A204.1 (cell line): ENCODE data around the gene VTI1A.
"Not testable (repeated sequence)": the region's sequence is repeated elsewhere in the genome, so short reads cannot be mapped to it uniquely, and the experiment has no call there.

Source experiments
- FAIRE-seq: peaks from 2 replicates; lab custom pipeline; 2012; peaks lifted over from hg19 to GRCh38; lab: Jason Lieb, UNC

VTI1A gene

DNA sequence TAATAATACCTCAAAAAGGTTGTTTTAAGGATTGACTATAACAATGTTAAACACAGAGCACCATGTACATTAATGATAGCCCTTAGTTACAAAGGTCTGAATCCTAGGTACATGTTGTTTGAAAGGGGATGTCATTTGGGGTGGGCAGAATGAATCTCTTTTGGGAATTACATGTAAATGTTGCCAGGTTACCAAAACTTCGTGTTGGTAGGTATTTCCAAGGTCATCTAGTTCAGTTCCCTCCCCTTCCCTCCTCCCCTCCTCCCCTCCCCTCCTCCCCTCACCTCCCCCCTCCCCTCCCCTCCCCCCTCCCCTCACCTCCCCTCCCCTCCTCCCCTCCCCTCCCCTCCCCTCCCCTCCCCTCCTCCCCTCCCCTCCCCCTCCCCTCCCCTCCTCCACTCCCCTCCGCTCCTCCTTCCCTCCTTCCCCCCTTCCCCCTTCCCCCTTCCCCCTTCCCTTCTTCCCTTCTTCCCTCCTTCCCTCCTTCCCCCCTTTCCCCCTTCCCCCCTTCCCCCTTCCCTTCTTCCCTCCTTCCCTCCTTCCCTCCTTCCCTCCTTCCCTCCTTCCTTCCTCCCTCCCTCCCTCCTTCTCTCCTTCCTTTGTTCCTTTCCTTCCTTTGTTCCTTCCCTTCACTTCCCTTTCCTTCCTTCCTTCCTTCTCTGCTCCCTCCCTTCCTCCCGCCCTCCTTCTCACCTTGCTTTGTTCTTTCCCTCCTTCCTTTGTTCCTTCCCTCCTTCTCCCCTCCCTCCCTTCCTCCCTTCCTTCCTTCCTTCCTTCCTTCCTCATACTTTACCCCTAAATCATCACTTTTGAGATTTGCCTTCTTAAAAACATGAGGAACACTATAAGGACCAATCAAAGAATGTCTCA, 8.1 kb downstream of the VTI1A start:
- no peak for FAIRE-seq

DNA sequence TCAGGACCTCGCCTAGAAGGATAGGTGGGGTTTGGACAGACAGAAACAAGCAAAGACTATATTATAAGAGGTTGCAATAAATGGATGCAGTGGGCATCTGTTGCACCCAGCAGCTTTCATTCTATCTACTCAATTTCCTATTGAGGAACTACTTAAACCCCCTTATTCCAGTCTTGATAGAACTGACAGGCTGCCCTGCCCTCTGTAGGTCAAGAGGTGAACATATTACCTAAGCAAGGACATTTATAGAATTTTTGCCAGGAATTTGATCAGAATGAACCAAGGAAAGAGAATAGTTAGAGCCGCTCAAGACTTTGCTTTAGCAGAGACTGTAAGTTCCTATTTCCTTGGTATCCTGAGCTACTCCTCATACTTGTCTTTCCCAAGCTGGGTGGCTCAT, 9.5 kb downstream of the VTI1A start:
- no peak for FAIRE-seq

DNA sequence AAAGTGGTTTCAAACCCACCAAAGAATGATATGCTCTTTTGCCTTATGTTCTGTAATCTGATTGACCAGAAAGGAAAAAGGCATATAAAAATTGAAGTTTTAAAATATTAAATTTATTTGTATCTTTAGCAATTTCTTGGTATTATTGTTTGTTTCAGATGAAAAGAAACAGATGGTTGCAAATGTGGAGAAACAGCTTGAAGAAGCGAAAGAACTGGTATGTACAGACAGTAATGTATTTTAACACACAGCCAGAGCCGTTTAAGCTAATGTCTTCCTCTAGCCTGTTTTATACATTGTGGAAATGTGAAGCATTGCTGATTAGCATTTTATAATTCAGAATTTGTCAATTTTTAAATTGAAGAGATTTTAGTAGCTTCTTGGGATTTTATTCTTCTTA, 13.4 kb downstream of the VTI1A start:
- no peak for FAIRE-seq

DNA sequence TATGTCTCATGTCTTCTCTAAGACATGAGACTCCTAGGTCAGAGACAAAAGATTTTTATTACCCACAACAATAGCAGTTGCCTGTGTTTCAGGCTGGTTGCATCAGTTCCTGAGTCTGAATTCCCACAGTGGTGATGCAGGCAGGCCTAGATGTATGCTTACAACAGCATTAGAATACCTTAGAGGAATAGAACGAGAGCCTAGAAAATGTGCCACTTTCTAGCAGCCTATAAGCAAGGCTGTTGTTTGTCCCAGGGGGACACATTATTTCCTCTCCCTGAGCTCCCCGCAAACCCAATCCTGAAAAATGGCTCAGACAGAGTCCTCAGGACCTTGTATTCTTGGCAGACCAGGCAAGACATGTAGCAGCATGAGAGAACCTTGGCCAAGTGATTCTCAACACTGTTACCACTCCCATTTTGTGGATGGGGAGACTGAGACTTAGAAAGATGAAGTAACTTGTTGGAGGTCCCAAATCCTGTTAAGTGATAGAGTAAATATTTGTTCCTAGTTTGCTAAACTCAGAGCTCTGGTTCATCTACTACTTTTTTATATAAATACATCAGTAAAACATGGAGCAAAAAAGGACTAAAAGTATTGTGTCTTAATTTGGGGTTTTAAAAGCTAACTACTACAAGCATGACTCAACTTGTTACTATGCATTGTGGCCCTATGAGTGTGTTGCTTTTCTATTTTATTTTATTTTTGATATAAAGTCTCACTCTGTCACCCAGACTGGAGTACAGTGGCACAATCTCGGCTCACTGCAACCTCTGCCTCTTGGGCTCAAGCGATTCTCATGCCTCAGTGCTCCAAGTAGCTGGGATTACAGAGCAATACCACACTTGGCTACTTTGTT, 14.2 kb downstream of the VTI1A start:
- no peak for FAIRE-seq

DNA sequence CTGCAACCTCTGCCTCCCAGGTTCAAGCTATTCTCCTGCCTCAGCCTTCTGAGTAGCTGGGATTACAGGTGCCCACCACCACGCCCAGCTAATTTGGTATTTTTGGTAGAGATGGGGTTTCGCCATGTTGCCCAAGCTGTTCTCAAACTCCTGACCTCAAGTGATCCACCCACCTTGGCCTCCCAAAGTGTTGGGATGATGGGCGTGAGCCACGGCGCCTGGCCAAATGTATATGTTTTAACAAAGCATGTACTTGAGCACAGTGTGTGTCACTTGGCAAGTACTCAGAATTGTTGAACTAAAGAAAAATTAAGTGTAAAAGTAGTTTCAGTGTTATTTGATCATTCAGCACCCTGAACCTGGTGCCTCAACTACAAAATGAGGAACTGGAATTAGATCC, 17.1 kb downstream of the VTI1A start:
- not testable (repeated sequence) for FAIRE-seq

DNA sequence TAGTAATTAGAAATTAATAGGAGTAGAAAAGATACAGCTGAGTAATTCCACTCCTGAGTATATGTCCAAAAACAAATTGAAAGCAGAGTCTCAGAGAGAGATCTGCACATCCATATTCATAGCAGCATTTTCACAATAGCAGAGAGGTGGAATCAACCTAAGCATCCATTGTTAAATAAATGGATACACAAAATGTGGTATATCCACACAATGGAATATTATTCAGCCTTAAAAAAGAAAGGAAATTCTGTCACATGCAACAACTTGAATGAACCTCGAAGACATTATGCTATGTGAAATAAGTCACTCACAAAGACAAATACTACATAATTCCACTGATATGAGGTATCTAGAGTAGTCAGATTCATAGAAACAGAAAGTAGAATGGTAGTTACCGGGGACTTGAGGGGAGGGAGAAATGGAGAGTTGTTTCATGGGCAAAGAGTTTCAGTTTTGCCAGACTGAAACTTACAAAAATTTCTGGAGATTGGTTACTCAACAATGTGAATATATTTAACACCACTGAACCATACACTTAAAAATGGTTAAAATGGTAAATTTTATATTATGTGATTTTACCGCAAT, 18.4 kb downstream of the VTI1A start:
- FAIRE-seq = no peak

DNA sequence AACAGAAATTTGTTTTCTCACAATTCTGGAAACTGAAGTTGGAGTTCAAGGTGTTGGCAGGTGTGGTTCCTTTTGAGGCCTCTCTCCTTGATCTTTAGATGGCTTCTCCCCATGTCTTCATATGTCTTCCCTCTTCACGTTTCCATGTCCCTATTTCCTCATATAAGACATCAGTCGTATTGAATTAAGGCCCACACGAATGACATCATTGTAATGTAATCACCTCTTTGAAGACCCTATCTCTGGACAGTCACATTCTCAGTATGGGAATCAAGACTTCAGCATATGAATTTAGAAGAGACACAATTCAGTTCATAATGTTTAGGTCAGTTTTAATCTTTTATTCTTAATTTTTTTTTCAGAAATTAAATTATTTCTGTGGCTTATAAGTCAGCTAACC, 19.8 kb downstream of the VTI1A start:
- FAIRE-seq = peak; percentile 25

DNA sequence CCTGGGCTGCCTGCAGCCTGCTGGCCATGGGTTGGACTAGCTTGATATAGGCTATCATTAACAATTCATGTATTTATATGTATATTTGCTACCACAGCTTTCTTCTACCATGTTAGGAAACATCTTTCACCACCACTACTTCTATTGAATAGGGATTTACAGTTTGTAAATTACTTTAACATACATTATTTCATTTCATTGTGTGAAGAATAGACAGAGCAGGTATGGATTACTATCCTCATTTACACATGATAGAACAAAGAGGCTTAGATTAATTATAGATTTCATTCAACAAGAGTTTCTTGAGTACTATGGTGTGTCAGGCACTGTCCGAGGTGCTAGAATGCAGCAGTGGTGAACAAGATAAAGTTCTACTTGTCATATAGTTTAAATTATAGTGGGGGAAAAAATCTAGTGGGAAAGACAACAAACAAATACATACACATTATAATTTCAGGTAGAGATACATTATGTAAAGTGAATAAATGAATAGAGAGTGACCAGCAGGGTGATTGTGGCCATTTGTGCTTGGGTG, 20.6 kb downstream of the VTI1A start:
- no peak for FAIRE-seq

DNA sequence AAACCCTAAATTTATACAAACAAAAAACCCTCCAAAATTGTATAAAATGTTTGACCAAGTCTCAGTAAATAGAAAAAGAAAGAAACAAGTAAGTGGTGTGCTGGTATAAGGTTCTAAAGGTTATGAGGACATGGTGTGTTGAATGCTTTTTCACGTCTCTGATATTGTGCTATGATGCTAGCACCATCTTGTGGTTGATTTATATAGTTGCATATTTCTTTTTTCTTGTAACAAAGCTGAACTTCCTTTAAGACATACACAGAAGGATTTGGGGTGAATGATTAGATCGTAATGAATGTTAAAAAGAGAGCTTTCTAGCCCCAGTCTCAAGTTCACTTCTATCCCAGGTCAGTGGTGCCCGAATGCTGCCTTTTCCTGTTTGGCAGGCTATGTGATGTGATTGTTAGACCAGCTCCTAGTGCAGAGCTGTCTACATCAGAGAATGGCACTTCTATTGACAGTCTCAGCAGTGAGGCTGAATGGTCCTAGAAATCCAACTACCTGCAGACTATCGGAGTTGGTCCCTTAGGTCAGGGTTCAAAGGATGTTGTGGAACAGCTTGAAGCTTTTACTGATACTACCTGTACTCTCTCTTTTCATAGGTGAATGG, 25.0 kb downstream of the VTI1A start:
- FAIRE-seq = peak; percentile 99

DNA sequence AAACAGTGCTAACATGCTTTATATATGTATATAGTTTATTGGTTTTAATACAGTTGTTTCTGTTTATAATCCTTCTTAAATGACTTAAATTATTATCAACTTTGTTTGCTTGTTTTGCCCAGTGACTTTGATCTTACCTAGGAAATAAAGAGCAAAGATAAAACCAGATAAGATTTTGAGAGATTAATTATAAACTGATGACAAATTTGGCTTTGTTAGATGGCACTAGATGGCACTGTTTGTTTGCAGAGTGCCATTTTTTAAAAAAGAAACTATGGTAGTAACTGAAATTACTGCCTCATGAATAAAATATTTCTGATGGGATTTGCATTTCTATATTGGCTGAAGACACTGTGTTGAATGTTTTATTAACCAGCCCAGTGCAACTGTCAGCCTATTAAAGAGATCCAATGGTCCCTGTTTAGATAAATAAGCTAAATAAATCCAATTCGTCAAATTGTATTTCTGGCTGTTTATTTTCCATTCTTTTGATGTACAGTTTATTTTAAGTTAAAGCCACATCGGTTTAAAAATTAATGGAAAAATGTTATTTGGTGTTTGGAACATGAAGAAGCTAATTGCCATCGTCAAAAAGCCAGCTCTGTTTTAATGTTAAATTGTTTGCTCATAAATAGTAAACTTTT, 28.7 kb downstream of the VTI1A start:
- peak; percentile 98 for FAIRE-seq

DNA sequence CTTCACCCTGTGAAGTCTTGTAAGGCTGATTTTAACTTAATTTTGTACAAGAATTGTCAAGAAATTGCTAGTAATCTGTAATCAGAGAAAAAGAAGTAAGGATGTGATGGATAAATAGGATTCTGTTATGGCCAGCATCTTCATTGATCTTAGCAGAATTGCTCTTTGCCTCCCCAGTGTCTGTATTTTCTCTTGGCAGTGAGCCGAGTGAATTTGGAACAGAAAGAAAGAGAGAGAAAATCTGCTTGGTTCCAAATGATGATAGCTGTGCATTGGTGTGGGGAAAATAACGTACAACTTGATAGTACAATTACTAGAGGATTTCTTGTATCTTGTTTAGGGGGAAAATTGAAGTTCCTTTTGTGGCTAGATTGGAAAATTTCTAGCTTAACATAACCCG, 34.6 kb downstream of the VTI1A start:
- FAIRE-seq = no peak

DNA sequence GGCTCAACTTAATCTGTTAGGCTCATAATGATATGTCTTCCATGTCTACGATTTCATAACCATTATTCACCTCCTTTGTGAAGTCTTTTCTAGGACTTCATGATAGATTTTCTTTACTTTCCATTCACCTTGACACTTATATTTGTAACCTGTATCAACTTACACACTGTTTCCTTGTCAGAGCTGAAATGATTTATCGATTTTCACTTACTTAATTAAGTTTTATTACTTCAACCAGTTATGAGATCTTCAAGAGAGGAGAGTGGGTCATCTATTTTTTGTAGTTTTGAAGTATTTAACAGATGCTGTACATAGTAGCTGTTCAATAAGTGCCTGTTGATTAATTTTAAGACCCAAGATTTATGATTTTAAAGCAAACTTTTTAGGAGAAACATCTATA, 37.4 kb downstream of the VTI1A start:
- no peak for FAIRE-seq

DNA sequence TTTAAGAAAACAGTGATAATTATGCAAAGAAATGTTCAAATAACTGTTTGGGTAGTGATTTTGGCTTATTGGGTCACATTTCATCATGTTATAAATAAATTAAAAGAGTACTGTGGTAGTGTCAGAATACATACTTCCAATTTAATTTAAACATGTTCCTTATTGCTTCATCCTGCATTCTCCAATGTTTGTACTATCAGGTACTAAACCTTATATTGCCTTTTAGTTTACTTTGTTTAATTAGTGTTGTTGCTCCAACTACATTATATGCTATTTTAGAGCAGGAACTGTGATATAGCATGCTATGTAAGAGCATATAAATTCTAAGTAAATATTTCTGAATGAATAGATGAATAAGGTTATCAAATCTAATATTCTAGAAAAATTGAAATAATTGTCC, 40.9 kb downstream of the VTI1A start:
- no peak for FAIRE-seq

DNA sequence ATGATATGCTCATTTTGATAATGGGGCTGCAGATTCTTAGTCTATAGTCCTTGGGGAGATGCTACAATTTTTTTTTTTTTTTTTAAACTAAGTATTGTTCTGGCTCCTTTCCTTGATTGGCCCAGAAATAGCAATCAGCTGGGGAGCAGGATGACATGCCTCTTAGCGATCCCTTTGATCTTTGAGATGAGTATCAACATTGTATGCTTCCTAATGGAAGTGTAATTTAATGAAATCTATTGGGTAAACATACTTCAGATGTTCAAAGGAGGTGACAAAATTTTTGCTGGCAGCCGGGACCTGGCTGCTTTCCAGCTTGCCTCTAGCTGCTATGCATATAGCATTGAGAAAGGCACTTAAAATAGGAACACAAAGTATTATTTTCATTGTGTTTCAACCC, 43.5 kb downstream of the VTI1A start:
- no peak for FAIRE-seq

DNA sequence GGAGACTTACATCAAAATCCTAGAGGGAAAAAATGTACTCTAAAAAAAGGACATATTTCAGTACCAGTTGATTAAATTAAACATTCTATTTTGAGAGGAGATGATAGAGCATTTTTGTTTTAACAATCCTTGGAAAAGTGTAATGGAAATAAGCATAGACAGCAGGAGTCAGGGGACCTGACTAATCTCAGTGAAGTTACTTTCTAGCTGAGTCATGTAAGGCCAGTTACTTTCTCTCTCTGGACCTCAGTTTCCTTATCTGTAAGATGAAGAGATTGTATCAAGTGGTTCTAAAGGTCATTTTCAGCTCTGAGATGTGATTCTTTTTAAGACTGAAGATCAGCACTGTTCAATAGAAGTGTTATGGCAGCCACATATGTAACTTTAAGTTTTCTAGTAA, 44.1 kb downstream of the VTI1A start:
- no peak for FAIRE-seq

DNA sequence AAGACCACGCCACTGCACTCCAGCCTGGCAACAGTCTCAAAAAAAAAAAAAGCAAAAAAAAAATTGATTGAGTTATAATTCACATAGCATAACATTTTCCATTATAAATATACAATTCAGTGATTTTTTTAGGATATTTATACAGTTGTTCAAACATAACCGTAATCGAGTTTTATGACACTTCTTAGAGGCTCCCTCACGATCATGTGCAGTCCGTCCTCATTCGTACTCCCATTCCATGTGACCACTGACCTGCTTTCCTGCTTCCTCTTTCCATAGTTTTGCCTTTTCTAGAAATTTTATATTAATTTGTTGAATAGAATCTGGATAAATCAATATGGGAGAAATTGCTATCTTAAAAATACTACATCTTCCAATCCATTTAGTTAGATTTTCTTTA, 45.7 kb downstream of the VTI1A start:
- peak; percentile 47 for FAIRE-seq

DNA sequence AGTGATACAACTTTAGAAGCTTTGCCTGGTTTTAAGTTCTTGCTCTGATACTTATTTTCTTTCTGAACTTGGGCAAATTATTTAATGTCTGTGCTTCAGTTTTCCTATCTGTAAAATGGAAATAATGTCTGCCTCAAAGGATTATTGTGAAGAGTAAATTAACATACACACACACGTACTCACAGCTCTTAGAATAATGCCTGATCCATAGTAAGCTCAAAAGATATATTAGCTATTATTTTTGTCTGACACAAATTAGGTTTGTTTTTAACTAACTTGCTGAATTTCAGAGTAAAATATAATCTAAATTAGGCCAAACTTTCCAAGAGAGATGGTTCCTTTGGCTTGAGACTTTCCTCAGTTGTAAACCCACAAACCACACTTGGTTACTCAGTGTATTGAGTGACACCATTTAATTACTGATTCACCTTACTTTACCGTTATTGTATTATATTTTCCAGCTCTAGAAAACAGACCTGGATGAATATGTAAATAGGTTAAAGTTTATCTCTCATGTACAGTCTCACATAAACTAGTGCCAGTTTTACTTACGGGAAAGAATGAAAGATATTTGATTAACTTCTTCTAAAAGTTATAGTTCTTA, 50.4 kb downstream of the VTI1A start:
- FAIRE-seq = no peak

DNA sequence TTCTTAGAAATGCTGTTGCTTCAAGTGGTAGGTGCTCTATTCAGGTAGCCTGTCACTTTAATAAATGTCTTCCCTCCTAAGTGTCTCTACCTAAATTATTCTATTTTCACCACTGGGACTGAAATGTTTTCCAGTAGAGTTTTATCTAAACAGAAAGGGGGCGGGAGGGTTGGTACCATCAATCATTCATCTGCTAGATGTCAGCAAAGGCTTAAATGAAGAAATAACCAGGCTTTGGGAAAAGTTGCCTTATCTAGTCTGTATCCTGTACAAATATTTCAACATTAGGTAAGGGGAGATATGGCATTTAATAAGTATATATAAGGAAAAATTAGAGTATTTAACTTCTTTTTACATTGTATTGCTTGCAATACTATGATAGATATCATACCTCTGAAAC, 51.8 kb downstream of the VTI1A start:
- FAIRE-seq = no peak

DNA sequence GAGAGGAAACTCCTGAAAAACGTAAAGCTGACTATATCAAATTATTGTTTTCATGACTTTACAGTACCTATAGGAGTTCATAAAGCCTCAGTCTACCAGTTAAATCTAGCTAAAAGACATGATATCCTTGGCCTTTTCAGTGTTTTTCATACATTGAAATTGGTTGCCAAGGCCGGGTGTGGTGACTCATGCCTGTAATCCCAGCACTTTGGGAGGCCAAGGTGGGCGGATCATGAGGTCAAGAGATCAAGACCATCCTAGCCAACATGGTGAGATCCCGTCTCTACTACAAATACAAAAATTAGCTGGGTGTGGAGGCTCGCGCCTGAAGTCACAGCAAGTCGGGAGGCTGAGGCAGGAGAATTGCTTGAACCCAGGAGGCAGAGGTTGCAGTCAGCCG, 53.0 kb downstream of the VTI1A start:
- not testable (repeated sequence) for FAIRE-seq

DNA sequence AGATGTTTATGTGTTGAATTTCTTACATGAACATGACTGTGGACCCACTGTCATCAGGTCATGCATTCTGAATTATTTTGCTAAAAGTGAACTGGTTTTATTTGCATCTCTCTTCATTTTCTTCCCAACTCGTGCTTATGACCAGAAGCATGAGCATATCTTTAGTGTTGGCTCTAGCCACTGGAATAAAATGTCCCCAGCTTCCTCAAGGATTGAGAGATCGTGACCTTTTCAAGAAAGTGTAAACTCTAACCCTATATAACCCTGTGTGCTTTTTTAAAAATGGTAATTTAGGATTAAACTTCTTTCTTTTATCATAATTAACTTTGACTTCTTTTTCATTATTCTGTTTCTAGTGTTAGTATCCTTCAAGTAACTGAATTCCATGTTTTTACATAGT, 55.5 kb downstream of the VTI1A start:
- no peak for FAIRE-seq

DNA sequence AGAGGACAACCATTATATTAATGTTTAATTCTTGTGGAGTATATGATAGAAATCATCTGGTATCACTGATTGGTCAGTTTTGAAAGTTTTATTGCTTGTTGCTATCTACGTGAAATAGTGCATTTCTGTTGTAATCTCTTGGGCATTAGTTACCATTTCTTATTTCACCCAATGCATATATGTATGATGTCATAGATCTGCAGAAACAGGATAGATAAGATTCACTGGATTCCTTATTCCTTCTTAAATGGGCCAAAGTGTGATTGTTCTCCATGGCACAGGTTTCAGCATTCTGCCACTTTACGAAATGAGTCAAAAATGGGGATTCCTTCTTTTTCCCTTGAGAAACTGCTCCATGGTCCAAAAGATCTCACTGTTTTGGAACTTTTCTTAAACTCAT, 56.6 kb downstream of the VTI1A start:
- no peak for FAIRE-seq

DNA sequence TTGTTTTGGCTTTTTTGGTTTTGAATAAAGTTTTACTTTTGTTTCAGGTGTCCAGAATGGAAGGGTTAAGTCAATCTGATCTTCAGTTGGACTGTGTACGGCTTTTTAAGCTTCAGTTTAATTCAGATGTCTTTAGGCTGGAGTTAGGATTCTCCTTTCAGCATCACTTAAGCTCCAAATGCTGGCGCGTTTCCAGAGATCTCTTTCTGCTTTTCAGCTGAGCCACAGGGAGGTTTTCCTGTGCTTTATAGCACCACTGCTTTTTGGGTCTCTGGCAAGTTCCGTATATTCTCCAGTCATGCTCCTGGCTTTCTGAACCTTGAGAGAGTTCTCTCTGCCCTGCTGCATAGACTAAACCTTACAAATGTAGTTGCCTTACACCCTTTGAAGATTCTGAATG, 60.0 kb downstream of the VTI1A start:
- no peak for FAIRE-seq
